IMR-90 (cell line): ENCODE results near the gene DDIAS. TPM values are rescaled to one million over a fixed set of nuclear protein-coding genes. Genes with fewer than 3 reads are reported as not detected.

Experiments used
- ATAC-seq: fragments of 200-7000 bp; cut with Tn5 transposase; 2 replicates; pipeline ENCODE4 v1.9.1; 2020; ENCODE audit warnings: low read depth, mild to moderate bottlenecking, moderate library complexity
- BruUV-seq: library from RNA; stranded (reverse); fragments of 400-500 nt; replicated peaks from 2 replicates; lab custom pipeline; 2021; lab: Mats Ljungman, UMichigan
- CTCF ChIA-PET: fragments of 300-600 bp; formaldehyde crosslinking; extraction: SDS; loops from one replicate; lab custom pipeline; 2021; ENCODE audit warnings: antibody characterized with exemption; lab: Yijun Ruan, JAX
- POLR2A ChIA-PET: fragments of 300-600 bp; sonication (Branson Sonifier 250); formaldehyde crosslinking; loops from one replicate; lab custom pipeline; 2022; ENCODE audit warnings: antibody characterized with exemption; ENCODE audit not compliant: unreplicated experiment; lab: Charles Lee
- DNase-seq: peaks from one replicate; pipeline ENCODE4 v3.0.0; 2013
- H2AFZ ChIP-seq: replicated peaks from 2 replicates; pipeline ENCODE3; 2013; ENCODE audit warnings: low read length, mild to moderate bottlenecking; ENCODE audit not compliant: poor library complexity
- H2AK5ac ChIP-seq: 2 replicates; pipeline ENCODE4 v1.6.1; 2013; ENCODE audit warnings: low read depth, low read length, inconsistent platforms
- H2AK9ac ChIP-seq: replicated peaks from 2 replicates; pipeline ENCODE3; 2013; ENCODE audit warnings: mild to moderate bottlenecking, low read depth, low read length, moderate library complexity; ENCODE audit not compliant: poor library complexity
- H2BK120ac ChIP-seq: 2 replicates; pipeline ENCODE4 v1.6.1; 2013; ENCODE audit warnings: low read depth, low read length, inconsistent platforms
- H2BK15ac ChIP-seq: 3 replicates; pipeline ENCODE4 v1.6.1; 2013; ENCODE audit warnings: low read depth, low read length, inconsistent platforms
- H2BK20ac ChIP-seq: 2 replicates; pipeline ENCODE4 v1.6.1; 2013; ENCODE audit warnings: low read depth, mild to moderate bottlenecking, inconsistent platforms, low read length, moderate library complexity
- H2BK5ac ChIP-seq: 2 replicates; pipeline ENCODE4 v1.6.1; 2013; ENCODE audit warnings: mild to moderate bottlenecking, low read depth, low read length, inconsistent platforms; ENCODE audit not compliant: poor library complexity, severe bottlenecking
- H3K14ac ChIP-seq: replicated peaks from 2 replicates; pipeline ENCODE4 v1.6.1; 2013; ENCODE audit warnings: low read depth, low read length, inconsistent platforms
- H3K18ac ChIP-seq: 2 replicates; pipeline ENCODE4 v1.6.1; 2013; ENCODE audit warnings: low read depth, low read length, control low read depth
- H3K23ac ChIP-seq: 2 replicates; pipeline ENCODE4 v1.6.1; 2013; ENCODE audit warnings: low read depth, low read length, inconsistent platforms
- H3K27ac ChIP-seq: 2 replicates; pipeline ENCODE4 v1.5.1; 2013; ENCODE audit warnings: mild to moderate bottlenecking, control low read depth, low read length; ENCODE audit not compliant: insufficient read depth
- H3K27me3 ChIP-seq: 2 replicates; pipeline ENCODE4 v1.6.1; 2013; ENCODE audit warnings: low read length; ENCODE audit not compliant: control insufficient read depth, insufficient read depth
- H3K36me3 ChIP-seq: 2 replicates; pipeline ENCODE4 v1.6.1; 2013; ENCODE audit warnings: low read length, mixed read lengths; ENCODE audit not compliant: control insufficient read depth, insufficient read depth
- H3K4ac ChIP-seq: 2 replicates; pipeline ENCODE4 v1.6.1; 2013; ENCODE audit warnings: low read depth, low read length, inconsistent platforms
- H3K4me1 ChIP-seq: 2 replicates; pipeline ENCODE4 v1.6.1; 2013; ENCODE audit warnings: low read length, mixed read lengths; ENCODE audit not compliant: control insufficient read depth, insufficient read depth
- H3K4me2 ChIP-seq: 2 replicates; pipeline ENCODE4 v1.6.1; 2013; ENCODE audit warnings: low read depth, mild to moderate bottlenecking, control low read depth, low read length, moderate library complexity
- H3K4me3 ChIP-seq: 2 replicates; pipeline ENCODE4 v1.5.1; 2013; ENCODE audit warnings: low read depth, mild to moderate bottlenecking, control low read depth, low read length, moderate library complexity; ENCODE audit not compliant: insufficient read depth
- H3K56ac ChIP-seq: 2 replicates; pipeline ENCODE4 v1.6.1; 2013; ENCODE audit warnings: low read length, inconsistent platforms; ENCODE audit not compliant: insufficient read depth; ENCODE audit errors: extremely low read depth
- H3K79me1 ChIP-seq, 2 experiments: 2 replicates each; pipeline ENCODE4 v1.6.1; 2013; ENCODE audit warnings: low read length in 2 of 2, inconsistent platforms in 1 of 2, low read depth in 1 of 2
- H3K9ac ChIP-seq: 2 replicates; pipeline ENCODE4 v1.6.1; 2013; ENCODE audit warnings: low read depth, low read length, control low read depth
- H3K9me1 ChIP-seq: 2 replicates; pipeline ENCODE4 v1.6.1; 2013; ENCODE audit warnings: low read length, inconsistent platforms; ENCODE audit not compliant: insufficient read depth
- H3K9me3 ChIP-seq: 2 replicates; pipeline ENCODE4 v1.6.1; 2013; ENCODE audit warnings: low read length; ENCODE audit not compliant: control insufficient read depth, insufficient read depth
- H4K20me1 ChIP-seq: 2 replicates; pipeline ENCODE4 v1.6.1; 2013; ENCODE audit warnings: low read length, inconsistent platforms; ENCODE audit not compliant: insufficient read depth
- H4K5ac ChIP-seq: 2 replicates; pipeline ENCODE4 v1.6.1; 2013; ENCODE audit warnings: mild to moderate bottlenecking, low read depth, low read length, control low read depth
- H4K8ac ChIP-seq, 2 experiments: 2 replicates each; pipeline ENCODE4 v1.6.1; 2013; ENCODE audit warnings: low read depth in 2 of 2, low read length in 2 of 2, control low read depth in 1 of 2, inconsistent platforms in 1 of 2
- H4K91ac ChIP-seq: 2 replicates; pipeline ENCODE4 v1.6.1; 2013; ENCODE audit warnings: low read depth, low read length, inconsistent platforms; ENCODE audit not compliant: insufficient read depth
- BHLHE40 ChIP-seq: fragments of 150-350 bp; IDR thresholded peaks from 2 replicates; pipeline ENCODE4 v1.6.1; 2016; ENCODE audit warnings: mild to moderate bottlenecking, low read depth, low read length
- CHD1 ChIP-seq: IDR thresholded peaks from 2 replicates; pipeline ENCODE4 v1.6.1; 2012; ENCODE audit warnings: low read depth, low read length, improper control_type of control experiment
- CTCF ChIP-seq: conservative IDR thresholded peaks from 2 replicates; pipeline ENCODE4 v1.5.1; 2012; ENCODE audit warnings: mild to moderate bottlenecking, low read depth, low read length, improper control_type of control experiment
- ELK1 ChIP-seq: fragments of 150-350 bp; IDR thresholded peaks from 2 replicates; pipeline ENCODE4 v1.6.1; 2016; ENCODE audit warnings: low read depth, mild to moderate bottlenecking, low read length, moderate library complexity, borderline replicate concordance
- FOS ChIP-seq: fragments of 150-350 bp; IDR thresholded peaks from 2 replicates; pipeline ENCODE4 v1.6.1; 2016; ENCODE audit warnings: low read depth, low read length
- MXI1 ChIP-seq: IDR thresholded peaks from 2 replicates; pipeline ENCODE4 v1.6.1; 2012; ENCODE audit warnings: low read depth, mild to moderate bottlenecking, low read length, moderate library complexity, borderline replicate concordance
- NFE2L2 ChIP-seq: fragments of 150-350 bp; IDR thresholded peaks from 2 replicates; pipeline ENCODE4 v1.6.1; 2016; ENCODE audit warnings: low read depth, mild to moderate bottlenecking, low read length
- POLR2A ChIP-seq: IDR thresholded peaks from 2 replicates; pipeline ENCODE4 v1.6.1; 2012; ENCODE audit warnings: mild to moderate bottlenecking, low read depth, low read length
- RCOR1 ChIP-seq: IDR thresholded peaks from 2 replicates; pipeline ENCODE4 v1.6.1; 2012; ENCODE audit warnings: mild to moderate bottlenecking, low read length, improper control_type of control experiment; ENCODE audit not compliant: insufficient replicate concordance
- SMC3 ChIP-seq: fragments of 150-350 bp; IDR thresholded peaks from 2 replicates; pipeline ENCODE4 v1.6.1; 2016; ENCODE audit warnings: low read depth, mild to moderate bottlenecking, antibody characterized with exemption, low read length, moderate library complexity
- USF2 ChIP-seq: fragments of 150-350 bp; IDR thresholded peaks from 2 replicates; pipeline ENCODE4 v1.6.1; 2017; ENCODE audit warnings: mild to moderate bottlenecking, antibody characterized with exemption, low read length, low read depth
- WGBS, 2 experiments: methylation state at CpG; one replicate each; pipeline versions ENCODE4 v1.1.5 to v1.1.7; 2013; ENCODE audit warnings: missing lambda C conversion rate in 2 of 2; ENCODE audit not compliant: insufficient read length in 1 of 2; ENCODE audit errors: extremely low coverage in 2 of 2; 5-methylcytosine and 5-hydroxymethylcytosine counted together
- dilution Hi-C: fragments of 300-500 bp; cut with HindIII; formaldehyde crosslinking; loops from one replicate; pipeline ENCODE4 v1.14.3; 2018; ENCODE audit warnings: low sequenced_read_pairs; ENCODE audit not compliant: unreplicated experiment
- in situ Hi-C: fragments of 300-500 bp; cut with MboI; formaldehyde crosslinking; loops from 3 replicates; pipeline ENCODE4 v1.14.3; 2019; ENCODE audit warnings: low sequenced_read_pairs, inconsistent platforms, mixed read lengths
- intact Hi-C: fragments of 100-400 bp; cut with micrococcal nuclease; formaldehyde crosslinking; loops from 2 replicates; pipeline ENCODE4 v1.10.0; 2022
- polyA plus RNA-seq, 3 experiments: library from polyadenylated mRNA; depleted of rRNA; stranded (reverse); fragments of >200 nt; gene quantifications; 2 replicates each; pipeline ENCODE4 v1.2.3, GENCODE V29; 2012; ENCODE audit warnings: low replicate concordance in 1 of 3
- total RNA-seq: library from RNA; depleted of rRNA; stranded (reverse); fragments of >200 nt; gene quantifications from 2 replicates; pipeline ENCODE4 v1.2.3, GENCODE V29; 2012

Gene DDIAS
- total and polyA plus RNA-seq, 2 of the 4 experiments (the other 2 are of a cell fraction): 4.3 to 15.8 TPM

- H3K4me3 ChIP-seq: no peak overlapping the region
- ChIA-PET POLR2A (interaction anchor here (0.6 kb wide), 1 partner anchor 400 kb away, joined by 6 read pairs; no protein-coding TSS in a partner anchor), CTCF (interaction anchor here (0.7 to 1.4 kb wide), 2 partner anchors 10 to 967 kb away, joined by 3 to 6 read pairs; no protein-coding TSS in a partner anchor)
- peak overlapping the region; percentile 95 for H4K91ac ChIP-seq
- DNase-seq (no peak), ATAC-seq (no peak)
- H2BK15ac ChIP-seq: peak overlapping the region; percentile 93
- H3K27me3 ChIP-seq: no peaks in the 10 kb centered on the region
- no peak overlapping the region; the same call in 1 of the 2 replicates for H3K56ac ChIP-seq
- in situ Hi-C loops (no loop called here), dilution Hi-C loops (no loop called here), intact Hi-C loops (no loop called here)
- no peak overlapping the region for H3K9ac ChIP-seq
- H3K4ac ChIP-seq: peak overlapping the region; percentile 48; the same call in 1 of the 2 replicates
- peak overlapping the region; percentile 18 to 92; a peak in 2 of 4 replicates for H4K8ac ChIP-seq
- H2BK5ac ChIP-seq: no peak overlapping the region
- WGBS, 2 experiments: 100% methylated on average over 2 of the region's 2 CpGs; no CpG with 5 or more reads in 1 of the 2 experiments
- H3K9me1 ChIP-seq: peaks cover 4% of the 10 kb centered on the region; the same call in 1 of the 2 replicates
- H2AFZ ChIP-seq: no peak overlapping the region
- 0 out of 2 replicates have a peak overlapping the region, but pooled peaks have one; percentile 12 for H3K14ac ChIP-seq
- no peak overlapping the region for H2AK9ac ChIP-seq
- peaks cover 7 to 13% of the 10 kb centered on the region in 2 experiments for H3K79me1 ChIP-seq
- peak overlapping the region; percentile 96 for H2BK120ac ChIP-seq
- H2BK20ac ChIP-seq: peak overlapping the region; percentile 75
- H3K9me3 ChIP-seq: no peaks in the 10 kb centered on the region
- no TSS peak for BruUV-seq
- H2AK5ac ChIP-seq: 0 out of 2 replicates have a peak overlapping the region, but pooled peaks have one; percentile 20
- no peak overlapping the region for H3K27ac ChIP-seq
- H3K4me1 ChIP-seq: peaks cover 9% of the 10 kb centered on the region
- peak overlapping the region; percentile 24; the same call in 1 of the 2 replicates for H3K18ac ChIP-seq
- no peak overlapping the region for H3K4me2 ChIP-seq
- TF ChIP-seq NFE2L2 (no peak), MXI1 (no peak), CTCF (no peak), RCOR1 (no peak), POLR2A (no peak), CHD1 (no peak), ELK1 (no peak), USF2 (no peak), FOS (no peak), BHLHE40 (no peak), SMC3 (no peak)
- H4K5ac ChIP-seq: no peak overlapping the region
- peak overlapping the region; percentile 28; the same call in 1 of the 2 replicates for H3K23ac ChIP-seq
- no peaks in the 10 kb centered on the region for H4K20me1 ChIP-seq
- H3K36me3 ChIP-seq: no peaks in the 10 kb centered on the region
Observed at GRCh38 chr11:82857145-82857544, 44.4 kb upstream of the DDIAS start.
